ENCODE measurements around the gene LZTR1.

The LZTR1 gene

GRCh38 chr22:20983081-20983771 lies 1.1 kb downstream of the LZTR1 start:
- DNase-seq, result no peak

- no peak for DNase-seq
These were observed 3.6 kb downstream of the LZTR1 start for GRCh38 chr22:20985720-20986119.

GRCh38 chr22:20986365-20986764 lies 4.3 kb downstream of the LZTR1 start:
- no peak for DNase-seq

- DNase-seq, result no peak
These were observed 5.3 kb downstream of the LZTR1 start for GRCh38 chr22:20987375-20987774.

- no peak for DNase-seq
These were observed 6.7 kb downstream of the LZTR1 start for GRCh38 chr22:20988573-20989322.

- peak; percentile 41 for DNase-seq
These were observed 7.4 kb downstream of the LZTR1 start for GRCh38 chr22:20989323-20990138.

- no peak for DNase-seq
These were observed 8.4 kb downstream of the LZTR1 start for GRCh38 chr22:20990184-20991180.

- no peak for DNase-seq
These were observed 9.4 kb downstream of the LZTR1 start for GRCh38 chr22:20991252-20992055.

GRCh38 chr22:20992056-20992442 lies 10.0 kb downstream of the LZTR1 start:
- DNase-seq, result no peak

- DNase-seq, result no peak
These were observed 10.6 kb downstream of the LZTR1 start for GRCh38 chr22:20992456-20993303.

- no peak for DNase-seq
These were observed 11.4 kb downstream of the LZTR1 start for GRCh38 chr22:20993304-20994127.

GRCh38 chr22:20994128-20994901 lies 12.2 kb downstream of the LZTR1 start:
- no peak for DNase-seq

GRCh38 chr22:20994902-20995241 lies 12.8 kb downstream of the LZTR1 start:
- DNase-seq, result no peak

- no peak for DNase-seq
These were observed 13.4 kb downstream of the LZTR1 start for GRCh38 chr22:20995329-20996030.

- DNase-seq, result no peak
These were observed 13.9 kb downstream of the LZTR1 start for GRCh38 chr22:20996031-20996410.

GRCh38 chr22:20996598-20997535 lies 14.8 kb downstream of the LZTR1 start:
- DNase-seq, result no peak
